ENCODE data around the gene REST. TPM values are rescaled to one million over a fixed set of nuclear protein-coding genes. Genes with fewer than 3 reads are reported as not detected.

REST gene
- total and polyA plus RNA-seq, 2 donors (not counting 3 experiments of a cell fraction or from before 2014, with no cell fraction given): 7.0 to 45.9 TPM

DNA sequence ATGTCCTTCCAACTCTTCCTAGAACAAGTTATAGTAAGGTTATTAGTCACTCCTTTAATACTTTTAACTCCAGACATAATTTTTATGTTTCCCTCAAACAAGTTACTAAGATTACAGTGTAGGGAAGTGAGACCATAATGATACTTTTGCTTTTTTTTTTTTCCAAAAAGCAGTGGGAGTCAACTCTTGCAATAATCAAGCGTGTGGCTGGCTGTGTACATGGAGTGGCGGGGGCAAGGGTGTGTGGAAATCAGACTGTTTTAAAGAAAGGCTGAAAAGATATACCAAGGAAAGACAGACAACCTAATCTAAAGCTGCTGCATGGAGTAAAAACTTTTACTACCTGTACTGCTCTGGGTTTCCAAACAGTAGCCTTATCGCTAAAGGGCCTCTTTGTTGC, 65.6 kb downstream of the REST start:
- Histone ChIP-seq H3K9me1 (replicated peaks; ENCODE audit: control insufficient read depth, extremely low read depth, insufficient read depth, low read length) (no peaks in the 10 kb centered on the region), H3K9ac (replicated peaks; ENCODE audit: extremely low read depth, insufficient read depth, low read length) (no peak overlapping the region), H3K79me2 (ENCODE audit: control insufficient read depth, insufficient read depth, low read length) (peaks cover 25% of the 10 kb centered on the region), H3K36me3 (ENCODE audit: control insufficient read depth in 2 of 2, extremely low read depth in 1 of 2, insufficient read depth in 2 of 2, low read length in 2 of 2) (peaks cover 7 to 16% of the 10 kb centered on the region in 2 experiments), H3K4me3 (replicated peaks in 1 of 3; ENCODE audit: insufficient read depth in 1 of 3, low read depth in 1 of 3, low read length in 3 of 3) (no peak overlapping the region), H3K27me3 (ENCODE audit: control insufficient read depth in 2 of 2, insufficient read depth in 2 of 2, low read length in 2 of 2) (no peaks in the 10 kb centered on the region), H3K4me1 (ENCODE audit: control insufficient read depth, extremely low read depth, insufficient read depth, low read length) (peaks cover 2% of the 10 kb centered on the region), H2AFZ (ENCODE audit: low read depth, low read length) (no peak overlapping the region), H3K27ac (ENCODE audit: insufficient read depth, low read depth, low read length) (no peak overlapping the region), H3K4me2 (ENCODE audit: insufficient read depth, low read length) (no peak overlapping the region), H4K20me1 (replicated peaks; ENCODE audit: control insufficient read depth, extremely low read depth, insufficient read depth, low read length) (no peaks in the 10 kb centered on the region), H3K9me3 (replicated peaks; ENCODE audit: control insufficient read depth, insufficient read depth, low read length) (no peaks in the 10 kb centered on the region)
- intact Hi-C loops (cut with micrococcal nuclease): no loop called here
- ChIA-PET CTCF (no interaction called here), POLR2A (no interaction called here)
- FAIRE-seq: no peak
- dilution Hi-C loops (cut with MboI; ENCODE audit: extremely low pct_ligation_motif_present, low sequenced_read_pairs): no loop called here
- TF ChIP-seq, protein P1, sequence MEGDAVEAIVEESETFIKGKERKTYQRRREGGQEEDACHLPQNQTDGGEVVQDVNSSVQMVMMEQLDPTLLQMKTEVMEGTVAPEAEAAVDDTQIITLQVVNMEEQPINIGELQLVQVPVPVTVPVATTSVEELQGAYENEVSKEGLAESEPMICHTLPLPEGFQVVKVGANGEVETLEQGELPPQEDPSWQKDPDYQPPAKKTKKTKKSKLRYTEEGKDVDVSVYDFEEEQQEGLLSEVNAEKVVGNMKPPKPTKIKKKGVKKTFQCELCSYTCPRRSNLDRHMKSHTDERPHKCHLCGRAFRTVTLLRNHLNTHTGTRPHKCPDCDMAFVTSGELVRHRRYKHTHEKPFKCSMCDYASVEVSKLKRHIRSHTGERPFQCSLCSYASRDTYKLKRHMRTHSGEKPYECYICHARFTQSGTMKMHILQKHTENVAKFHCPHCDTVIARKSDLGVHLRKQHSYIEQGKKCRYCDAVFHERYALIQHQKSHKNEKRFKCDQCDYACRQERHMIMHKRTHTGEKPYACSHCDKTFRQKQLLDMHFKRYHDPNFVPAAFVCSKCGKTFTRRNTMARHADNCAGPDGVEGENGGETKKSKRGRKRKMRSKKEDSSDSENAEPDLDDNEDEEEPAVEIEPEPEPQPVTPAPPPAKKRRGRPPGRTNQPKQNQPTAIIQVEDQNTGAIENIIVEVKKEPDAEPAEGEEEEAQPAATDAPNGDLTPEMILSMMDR (IDR thresholded peaks at IDR 0.05; ENCODE audit: extremely low read depth in 1 of 2, insufficient read depth in 1 of 2, low read depth in 1 of 2, low read length in 2 of 2): no peak
- TF ChIP-seq GATA2 (IDR thresholded peaks at IDR 0.05; ENCODE audit: insufficient read depth, insufficient read length, low read depth, low read length) (no peak), POLR2A (IDR thresholded peaks at IDR 0.05; ENCODE audit: low read depth, low read length) (no peak), MYC (IDR thresholded peaks at IDR 0.05; ENCODE audit: low read depth, low read length) (no peak), JUN (IDR thresholded peaks at IDR 0.05; ENCODE audit: borderline replicate concordance, insufficient read depth, insufficient read length, low read depth) (no peak), FOS (IDR thresholded peaks at IDR 0.05; ENCODE audit: borderline replicate concordance, insufficient read depth, low read length) (no peak), POLR2AphosphoS5 (IDR thresholded peaks at IDR 0.05; ENCODE audit: insufficient read depth, low read depth, low read length) (no peak), EZH2 (IDR thresholded peaks at IDR 0.05; ENCODE audit: borderline replicate concordance, low read depth, low read length, severe bottlenecking) (no peak)
- TF ChIP-seq, protein P2, sequence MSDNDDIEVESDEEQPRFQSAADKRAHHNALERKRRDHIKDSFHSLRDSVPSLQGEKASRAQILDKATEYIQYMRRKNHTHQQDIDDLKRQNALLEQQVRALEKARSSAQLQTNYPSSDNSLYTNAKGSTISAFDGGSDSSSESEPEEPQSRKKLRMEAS (IDR thresholded peaks at IDR 0.05; ENCODE audit: insufficient read depth, insufficient read length): no peak
- no peak for DNase-seq (ENCODE audit: low read depth, low spot score)
- no TSS peak for BruUV-seq (replicated peaks)

Measured in endothelial cell of umbilical vein (primary cell).